Activated CD4-positive, alpha-beta T cell treated with anti-CD3 and anti-CD28 coated beads, Interleukin-2, amount 10 ng/mL, durations not matched to agents 24 days and 14 days (primary cell): Measurements from ENCODE around the gene FOXE1. TPM values are rescaled to one million over a fixed set of nuclear protein-coding genes. Genes with fewer than 3 reads are reported as not detected.

Experiments used
- DNase-seq: peaks from one replicate; pipeline ENCODE4 v3.0.0; 2022
- H3K27ac Mint-ChIP-seq: one replicate; pipeline ENCODE4 v1.8.0; 2022; ENCODE audit warnings: mild to moderate bottlenecking, mixed read lengths
- H3K27me3 Mint-ChIP-seq: one replicate; pipeline ENCODE4 v1.8.0; 2022; ENCODE audit warnings: mixed read lengths
- H3K36me3 Mint-ChIP-seq: one replicate; pipeline ENCODE4 v1.8.0; 2022; ENCODE audit warnings: low read depth, mild to moderate bottlenecking, mixed read lengths
- H3K4me1 Mint-ChIP-seq: one replicate; pipeline ENCODE4 v1.8.0; 2021; ENCODE audit warnings: mixed read lengths
- H3K4me3 Mint-ChIP-seq: one replicate; pipeline ENCODE4 v1.8.0; 2022; ENCODE audit warnings: mild to moderate bottlenecking, moderate library complexity, mixed read lengths
- H3K9me3 Mint-ChIP-seq: one replicate; pipeline ENCODE4 v1.8.0; 2021; ENCODE audit warnings: mixed read lengths
- intact Hi-C: fragments of 100-400 bp; cut with micrococcal nuclease; formaldehyde crosslinking; loops from one replicate; pipeline ENCODE4 v1.15.1; 2023
- total RNA-seq: library from RNA; stranded (reverse); gene quantifications from 2 replicates; pipeline ENCODE4 v1.2.3, GENCODE V29; 2022

The FOXE1 gene
- not detected in 2 replicates for total RNA-seq

GRCh38 chr9:97853056-97853843 is at the start of gene FOXE1:
FOXE1 (plus strand) TSS chr9:97853226; CDS start chr9:97853915, 689 bp downstream.
- peaks cover 4% of the 10 kb centered on the region for H3K36me3 Mint-ChIP-seq
- H3K4me3 Mint-ChIP-seq = peak within 1 kb of the TSS; percentile 90
- peaks cover 4% of the 10 kb centered on the region for H3K9me3 Mint-ChIP-seq
- intact Hi-C loops = no loop called here
- peak; percentile 62 for DNase-seq
- peaks cover 74% of the 10 kb centered on the region for H3K27me3 Mint-ChIP-seq
- H3K27ac Mint-ChIP-seq = peak within 1 kb of the TSS; percentile 56
- peaks cover 21% of the 10 kb centered on the region for H3K4me1 Mint-ChIP-seq

DNA sequence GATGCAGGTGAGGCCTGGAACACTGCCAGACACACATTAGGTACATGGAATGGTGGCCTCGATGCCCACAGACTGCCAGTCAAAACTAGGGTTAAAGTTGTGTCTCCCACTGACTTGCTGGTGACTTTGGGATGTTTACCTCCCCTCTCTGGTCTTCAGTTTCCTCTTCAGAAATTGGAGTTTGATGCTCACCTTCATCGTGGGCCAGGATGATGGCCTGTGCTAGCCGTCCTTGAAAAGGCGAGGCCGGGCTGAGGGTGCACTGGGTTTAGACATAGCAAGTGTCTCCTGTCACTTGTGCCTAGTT is 49.0 kb upstream of the FOXE1 start:
- no peak for DNase-seq
- Mint-ChIP-seq H3K4me3 (peak overlapping the region; percentile 77), H3K9me3 (no peaks in the 10 kb centered on the region), H3K36me3 (peaks cover 2% of the 10 kb centered on the region), H3K27me3 (peaks cover 41% of the 10 kb centered on the region), H3K27ac (peak overlapping the region; percentile 62), H3K4me1 (peaks cover 8% of the 10 kb centered on the region)
- intact Hi-C loops = loop anchor here (5.0 to 10.0 kb wide), 3 partner anchors 92 to 169 kb away; partner anchors contain the start of genes NCBP1 and TSTD2

GRCh38 chr9:97806721-97807120 is 46.3 kb upstream of the FOXE1 start:
- DNase-seq = no peak
- peaks cover 2% of the 10 kb centered on the region for H3K36me3 Mint-ChIP-seq
- H3K27me3 Mint-ChIP-seq = peaks cover 28% of the 10 kb centered on the region
- H3K9me3 Mint-ChIP-seq = no peaks in the 10 kb centered on the region
- no peak overlapping the region for H3K27ac Mint-ChIP-seq
- intact Hi-C loops = loop anchor here (10.0 kb wide), 2 partner anchors 98 to 172 kb away; partner anchors contain the start of genes NCBP1 and TSTD2
- peaks cover 8% of the 10 kb centered on the region for H3K4me1 Mint-ChIP-seq
- no peak overlapping the region for H3K4me3 Mint-ChIP-seq

GRCh38 chr9:97807681-97808080 is 45.3 kb upstream of the FOXE1 start:
- peaks cover 8% of the 10 kb centered on the region for H3K4me1 Mint-ChIP-seq
- intact Hi-C loops = loop anchor here (10.0 kb wide), 2 partner anchors 97 to 173 kb away; partner anchors contain the start of genes NCBP1 and TSTD2

DNA sequence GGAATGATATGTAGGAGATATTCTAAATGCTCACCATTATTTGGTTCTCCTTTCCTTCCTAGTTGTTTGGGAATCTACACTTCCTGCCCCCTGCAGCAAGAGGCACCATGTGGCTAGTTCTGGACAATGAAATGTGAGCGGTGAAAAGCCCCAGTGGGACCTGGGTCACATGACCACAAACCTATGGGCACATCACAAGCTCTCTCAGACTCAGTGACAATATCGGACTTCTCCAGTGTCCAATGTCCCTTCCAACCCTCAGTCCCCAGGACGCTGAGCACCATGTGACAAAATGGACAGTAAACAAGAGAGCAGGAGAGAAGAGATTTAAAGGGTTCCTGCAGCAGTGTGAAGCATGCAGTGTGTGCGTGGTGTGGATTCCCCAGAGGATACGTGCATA is 44.6 kb upstream of the FOXE1 start:
- H3K27me3 Mint-ChIP-seq = peaks cover 26% of the 10 kb centered on the region
- no peaks in the 10 kb centered on the region for H3K36me3 Mint-ChIP-seq
- H3K9me3 Mint-ChIP-seq = no peaks in the 10 kb centered on the region
- H3K4me1 Mint-ChIP-seq = peaks cover 5% of the 10 kb centered on the region
- H3K4me3 Mint-ChIP-seq = no peak overlapping the region
- H3K27ac Mint-ChIP-seq = no peak overlapping the region
- intact Hi-C loops = loop anchor here (10.0 kb wide), 2 partner anchors 96 to 174 kb away; partner anchors contain the start of genes NCBP1 and TSTD2
- DNase-seq = no peak

More at GRCh38 chr9:97807681-97808080, 45.3 kb upstream of the FOXE1 start:
- Mint-ChIP-seq H3K27me3 (peaks cover 26% of the 10 kb centered on the region), H3K36me3 (peaks cover 2% of the 10 kb centered on the region), H3K9me3 (no peaks in the 10 kb centered on the region), H3K27ac (no peak overlapping the region), H3K4me3 (no peak overlapping the region)
- no peak for DNase-seq

DNA sequence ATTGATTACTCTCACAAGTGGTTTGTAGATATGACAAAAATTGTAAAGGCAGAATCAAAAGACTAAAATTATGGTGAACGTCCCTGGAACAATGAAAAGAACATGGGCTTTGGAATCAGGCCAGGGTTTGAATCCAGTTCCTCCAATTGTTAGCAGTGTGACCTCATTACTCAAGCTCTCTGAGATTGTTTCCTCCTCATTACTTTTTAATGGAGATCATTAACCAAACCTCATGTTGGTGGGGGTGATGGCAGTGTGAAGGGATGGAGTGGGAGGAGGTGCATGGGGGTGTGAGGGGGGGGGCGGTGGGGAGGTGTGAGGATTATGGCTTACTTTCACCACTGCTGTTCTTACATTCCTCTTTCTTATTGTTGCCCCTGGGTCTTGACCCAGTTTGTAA is 44.1 kb upstream of the FOXE1 start:
- Mint-ChIP-seq H3K9me3 (no peaks in the 10 kb centered on the region), H3K27ac (no peak overlapping the region), H3K36me3 (no peaks in the 10 kb centered on the region), H3K4me3 (no peak overlapping the region), H3K27me3 (peaks cover 26% of the 10 kb centered on the region), H3K4me1 (peaks cover 5% of the 10 kb centered on the region)
- DNase-seq = no peak
- intact Hi-C loops = loop anchor here (10.0 kb wide), 2 partner anchors 96 to 174 kb away; partner anchors contain the start of genes NCBP1 and TSTD2

DNA sequence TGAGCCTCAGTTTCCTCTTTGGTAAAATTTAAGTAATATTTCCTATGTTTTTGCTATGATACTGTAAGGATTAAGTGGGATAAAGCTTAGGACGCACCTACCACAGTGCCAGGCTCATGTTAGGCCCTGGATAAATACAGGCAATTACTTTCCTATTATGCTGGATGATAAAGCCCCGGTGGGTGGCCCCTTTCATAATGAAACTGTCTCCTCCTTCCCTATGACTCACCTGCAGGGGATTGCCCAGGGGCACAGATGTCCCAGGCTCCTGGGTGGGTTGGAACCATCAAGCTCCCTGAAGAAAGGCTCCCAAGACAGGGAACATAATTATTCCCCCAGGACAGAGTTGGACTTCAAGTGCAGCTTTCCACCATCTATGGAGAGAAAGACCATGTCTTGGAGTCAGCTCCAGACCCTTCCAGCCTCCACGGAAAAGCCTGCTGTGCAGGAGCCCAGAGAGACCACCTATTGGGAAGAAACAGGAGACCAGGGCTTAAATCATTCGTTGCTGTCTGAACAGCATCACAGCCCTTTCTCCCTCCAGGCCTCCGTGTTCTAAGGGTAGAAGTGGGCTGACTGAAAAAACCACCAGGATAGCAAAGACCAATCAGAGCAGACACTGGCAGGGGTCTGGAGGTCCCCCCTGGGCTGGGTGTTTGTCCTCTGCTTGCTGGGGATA is 43.2 kb upstream of the FOXE1 start:
- Mint-ChIP-seq H3K36me3 (no peaks in the 10 kb centered on the region), H3K9me3 (no peaks in the 10 kb centered on the region), H3K4me3 (no peak overlapping the region), H3K4me1 (no peaks in the 10 kb centered on the region), H3K27me3 (peaks cover 20% of the 10 kb centered on the region), H3K27ac (no peak overlapping the region)
- intact Hi-C loops = loop anchor here (10.0 kb wide), 2 partner anchors 95 to 175 kb away; partner anchors contain the start of genes NCBP1 and TSTD2
- DNase-seq = peak; percentile 45

- DNase-seq = peak; percentile 44
- H3K4me3 Mint-ChIP-seq = no peak overlapping the region
- H3K36me3 Mint-ChIP-seq = no peaks in the 10 kb centered on the region
- H3K4me1 Mint-ChIP-seq = no peaks in the 10 kb centered on the region
- H3K27me3 Mint-ChIP-seq = peaks cover 19% of the 10 kb centered on the region
- H3K27ac Mint-ChIP-seq = no peak overlapping the region
- intact Hi-C loops = no loop called here
- H3K9me3 Mint-ChIP-seq = no peaks in the 10 kb centered on the region
These were observed 41.3 kb upstream of the FOXE1 start for GRCh38 chr9:97811533-97812246.

GRCh38 chr9:97812247-97812543 is 40.8 kb upstream of the FOXE1 start:
- Mint-ChIP-seq H3K9me3 (no peaks in the 10 kb centered on the region), H3K27ac (no peak overlapping the region), H3K4me3 (no peak overlapping the region), H3K27me3 (peaks cover 16% of the 10 kb centered on the region), H3K4me1 (no peaks in the 10 kb centered on the region), H3K36me3 (no peaks in the 10 kb centered on the region)
- intact Hi-C loops = no loop called here
- no peak for DNase-seq

- no peak for DNase-seq
- Mint-ChIP-seq H3K4me3 (no peak overlapping the region), H3K27me3 (peaks cover 22% of the 10 kb centered on the region), H3K9me3 (no peaks in the 10 kb centered on the region), H3K36me3 (no peaks in the 10 kb centered on the region), H3K4me1 (no peaks in the 10 kb centered on the region), H3K27ac (no peak overlapping the region)
- intact Hi-C loops = no loop called here
These were observed 40.0 kb upstream of the FOXE1 start for GRCh38 chr9:97813072-97813471.

DNA sequence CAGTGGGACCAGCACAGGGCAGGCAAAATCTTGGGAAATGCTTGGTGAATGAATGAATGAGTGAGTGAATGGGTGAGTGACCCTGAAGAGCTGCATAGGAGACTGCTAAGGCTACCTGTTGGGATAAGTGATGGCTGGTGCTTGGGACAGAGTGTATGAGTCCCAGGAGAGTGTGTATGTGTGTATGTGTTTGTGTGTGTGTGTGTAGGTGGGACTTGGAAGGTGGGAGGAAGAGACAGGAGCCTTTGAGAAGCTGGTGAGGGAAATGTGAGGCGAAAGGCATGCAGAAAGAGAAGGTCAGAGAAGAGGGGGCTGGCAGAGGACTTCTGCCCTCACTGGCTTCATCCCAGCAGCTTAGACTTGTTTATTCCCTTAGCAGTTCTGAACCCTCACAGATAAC is 33.3 kb upstream of the FOXE1 start:
- no peak for DNase-seq
- Mint-ChIP-seq H3K4me1 (no peaks in the 10 kb centered on the region), H3K4me3 (no peak overlapping the region), H3K27me3 (peaks cover 52% of the 10 kb centered on the region), H3K27ac (no peak overlapping the region), H3K9me3 (peaks cover 6% of the 10 kb centered on the region), H3K36me3 (no peaks in the 10 kb centered on the region)
- intact Hi-C loops = no loop called here

GRCh38 chr9:97820373-97820772 is 32.7 kb upstream of the FOXE1 start:
- DNase-seq = no peak
- intact Hi-C loops = no loop called here
- no peaks in the 10 kb centered on the region for H3K36me3 Mint-ChIP-seq
- H3K27ac Mint-ChIP-seq = no peak overlapping the region
- no peak overlapping the region for H3K4me3 Mint-ChIP-seq
- peaks cover 54% of the 10 kb centered on the region for H3K27me3 Mint-ChIP-seq
- no peaks in the 10 kb centered on the region for H3K4me1 Mint-ChIP-seq
- H3K9me3 Mint-ChIP-seq = peaks cover 6% of the 10 kb centered on the region

DNA sequence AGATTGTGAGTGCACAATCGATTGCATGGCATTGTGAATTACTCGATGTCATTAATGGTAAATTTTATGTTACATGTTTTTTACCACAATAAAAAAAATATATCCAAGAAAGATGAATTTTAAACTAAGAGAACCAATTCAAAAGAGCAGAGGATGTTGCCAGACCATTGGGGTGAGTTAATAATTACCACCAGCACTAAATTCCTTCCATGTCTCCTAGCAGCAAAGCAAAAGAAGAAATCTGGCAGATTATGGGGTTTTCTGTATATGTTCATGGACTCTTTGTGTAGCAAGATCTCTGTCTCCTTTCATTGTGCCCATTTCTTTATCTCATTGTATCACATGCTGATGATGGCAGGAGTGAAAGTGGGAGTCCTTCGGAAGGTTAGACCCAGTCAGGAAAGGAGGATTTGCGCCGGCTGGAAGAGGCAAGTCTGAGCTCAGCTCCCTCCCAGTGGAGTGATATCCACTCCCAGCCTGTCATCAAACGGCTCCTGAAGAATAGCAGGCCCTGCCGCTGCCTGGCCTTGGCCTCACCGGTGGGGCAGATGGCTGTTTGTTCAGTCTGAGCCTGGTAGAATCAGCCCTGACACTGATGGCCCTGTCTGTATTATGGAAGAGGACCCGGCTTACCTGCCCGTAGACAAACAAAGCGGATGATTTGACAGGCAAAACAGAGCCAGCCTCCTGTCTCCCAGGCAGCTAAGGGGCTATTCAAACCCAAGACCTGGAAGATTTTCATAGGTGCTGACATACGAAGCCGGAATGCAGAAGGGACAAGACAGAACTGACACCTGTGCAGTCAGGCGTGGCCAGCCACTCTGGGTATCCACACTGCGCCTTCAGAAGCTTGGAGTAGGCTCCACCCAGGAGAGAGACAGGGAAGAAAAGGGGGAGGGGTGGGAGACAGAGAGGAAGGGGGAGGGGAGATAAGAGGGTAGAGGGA is 21.9 kb upstream of the FOXE1 start:
- Mint-ChIP-seq H3K4me1 (no peaks in the 10 kb centered on the region), H3K9me3 (no peaks in the 10 kb centered on the region), H3K36me3 (no peaks in the 10 kb centered on the region), H3K27me3 (peaks cover 33% of the 10 kb centered on the region), H3K4me3 (no peak overlapping the region), H3K27ac (no peak overlapping the region)
- intact Hi-C loops = no loop called here
- peak; percentile 52 for DNase-seq
